Muscle of arm (tissue), 12 donors: ENCODE data around the gene SERPINA6. TPM values are rescaled to one million over a fixed set of nuclear protein-coding genes. Genes with fewer than 3 reads are reported as not detected.
"Not testable (repeated sequence)": the region's sequence is repeated elsewhere in the genome, so short reads cannot be mapped to it uniquely, and the experiment has no call there.

ENCODE experiments used
- DNase-seq: peaks from one replicate; pipeline ENCODE4 v3.0.0-alpha.2; 2013
- polyA plus RNA-seq, 12 donors: library from polyadenylated mRNA; unstranded; fragments of 120-200 nt; gene quantifications; one replicate each; pipeline ENCODE4 v1.2.1, GENCODE V29; 2013; ENCODE audit not compliant: insufficient read length in 12 of 12

Gene SERPINA6
- polyA plus RNA-seq, 12 donors: 0.21 to 0.86 TPM; not detected in 10

GRCh38 chr14:94328196-94328595 lies 5.1 kb upstream of the SERPINA6 start:
- no peak for DNase-seq

- DNase-seq: no peak
Observed at GRCh38 chr14:94321421-94322271, 1.5 kb downstream of the SERPINA6 start.

DNA sequence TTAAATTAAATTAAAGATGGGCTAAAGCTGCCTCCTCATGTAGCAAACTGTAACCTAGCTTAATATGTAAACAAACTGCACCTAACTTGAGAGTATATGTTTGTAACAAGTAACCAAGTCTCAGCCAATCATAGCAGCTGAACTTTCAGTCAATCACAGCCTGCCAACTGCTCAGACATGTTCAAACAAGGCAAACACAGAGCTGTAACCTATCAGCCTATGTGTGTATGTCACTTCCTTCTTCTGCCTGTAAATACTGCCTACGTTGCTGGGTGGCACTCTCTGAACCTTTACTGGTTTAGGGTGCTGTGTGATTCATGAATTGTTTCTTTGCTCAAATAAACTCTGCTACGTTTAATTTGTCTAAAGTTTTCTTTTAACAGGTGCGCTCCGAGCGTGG lies 2.9 kb downstream of the SERPINA6 start:
- no peak for DNase-seq

DNA sequence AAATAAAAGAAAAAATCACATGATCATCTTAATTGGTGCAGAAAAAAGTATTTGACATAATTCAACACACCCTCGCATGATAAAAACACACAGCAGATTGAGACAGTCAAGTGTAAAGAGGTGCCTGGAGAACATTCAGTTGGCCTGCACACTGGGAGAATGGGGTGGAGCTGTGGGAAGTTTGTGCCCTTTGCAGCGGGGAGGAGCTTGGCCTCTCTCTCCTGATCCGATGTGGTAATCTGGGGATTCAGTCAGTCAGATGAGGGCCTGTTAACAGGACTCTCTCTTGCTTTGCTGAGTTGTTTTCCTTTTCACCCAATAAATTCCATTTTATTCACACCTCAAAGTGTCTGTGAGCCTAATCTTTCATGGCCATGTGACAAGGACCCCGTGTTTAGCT lies 5.9 kb downstream of the SERPINA6 start:
- DNase-seq: no peak

GRCh38 chr14:94316692-94317091 lies 6.4 kb downstream of the SERPINA6 start:
- DNase-seq: no peak

DNA sequence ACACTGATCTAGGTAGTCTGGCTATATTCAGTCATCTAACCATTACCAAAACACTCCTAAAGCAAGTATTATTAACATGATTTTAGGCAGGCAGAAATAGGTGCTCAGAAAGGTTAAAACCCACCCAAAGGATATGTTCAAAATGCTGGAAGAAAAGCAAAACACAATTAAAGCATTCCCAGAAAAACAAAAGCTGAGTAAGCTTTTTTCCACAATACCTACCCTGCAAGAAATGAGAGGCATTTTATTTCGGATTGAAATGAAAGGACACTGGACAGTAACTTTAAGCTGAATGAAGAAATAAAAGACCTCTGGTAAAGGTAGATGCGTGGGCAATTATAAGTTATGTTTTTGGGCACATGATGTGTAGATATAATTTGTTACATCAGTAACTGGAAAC lies 8.2 kb downstream of the SERPINA6 start:
- no peak for DNase-seq

DNA sequence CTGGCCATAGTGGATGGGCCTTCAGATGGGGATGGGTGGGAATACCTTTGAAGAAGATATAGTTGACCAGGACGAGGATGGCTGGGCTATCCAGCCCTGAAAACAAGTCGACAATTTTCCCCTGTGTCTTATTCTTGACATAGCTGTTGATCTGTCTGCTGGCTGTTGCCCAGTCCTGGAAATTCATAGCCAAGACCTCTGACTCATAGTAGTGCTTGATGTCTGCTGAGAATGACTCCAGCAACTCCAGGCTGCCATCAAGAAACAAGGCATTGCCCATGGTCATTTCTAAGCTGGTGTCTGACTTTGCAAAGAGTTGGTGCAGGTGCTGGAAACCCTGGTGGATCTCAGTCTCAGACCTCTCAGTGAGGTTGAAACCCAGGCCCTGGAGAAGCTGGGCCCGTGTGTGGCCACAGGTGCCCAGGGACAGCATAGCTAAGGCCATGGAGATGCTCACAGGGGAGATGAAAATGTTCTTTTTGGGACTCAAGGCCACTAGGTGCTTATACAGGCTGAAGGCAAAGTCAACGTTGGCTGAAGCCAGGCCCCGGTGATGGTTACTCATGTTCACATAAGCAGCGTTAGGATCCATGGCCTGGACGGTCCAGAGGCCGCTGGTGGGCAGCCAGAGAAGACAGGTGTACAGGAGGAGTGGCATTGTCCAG lies 9.0 kb downstream of the SERPINA6 start:
- DNase-seq: no peak

DNA sequence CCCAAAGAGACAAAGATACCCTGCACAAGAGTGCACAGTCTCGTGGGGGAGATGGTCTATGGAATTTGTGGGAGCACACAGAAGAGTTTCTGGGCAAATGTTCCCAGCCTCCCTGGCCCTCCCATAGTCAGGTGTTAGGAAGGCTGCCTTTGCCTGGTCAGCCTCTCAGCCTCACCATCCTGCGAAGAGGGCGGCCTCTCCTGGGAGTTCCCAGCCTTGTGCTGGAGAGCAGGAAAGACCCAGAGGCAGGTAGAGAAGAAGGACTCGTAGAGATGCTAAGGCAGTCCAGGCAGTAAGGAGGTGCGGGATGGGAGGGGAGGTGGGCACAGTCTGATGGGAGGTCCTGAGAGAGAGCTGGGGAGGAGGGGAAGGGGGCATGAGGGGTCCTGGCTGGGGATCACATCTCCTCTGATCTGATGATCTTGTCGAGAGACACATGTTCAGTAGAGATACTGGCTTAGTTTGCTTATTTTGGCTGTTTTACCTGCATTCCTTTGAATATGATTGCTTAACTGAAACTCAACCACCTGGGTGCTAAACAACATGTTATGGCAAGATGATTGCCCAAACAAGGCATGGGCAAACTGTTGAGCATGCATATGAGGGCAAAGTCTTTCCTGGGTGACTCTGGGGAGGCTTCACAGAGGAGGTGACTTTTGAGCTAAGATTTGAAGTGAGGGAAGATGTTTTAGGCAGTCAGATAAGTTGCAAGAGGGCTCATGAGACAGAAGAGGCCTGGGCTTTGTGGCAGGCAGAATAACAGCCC lies 10.5 kb downstream of the SERPINA6 start:
- no peak for DNase-seq

GRCh38 chr14:94310248-94310647 lies 12.9 kb downstream of the SERPINA6 start:
- DNase-seq: no peak

- DNase-seq: no peak
Observed at GRCh38 chr14:94309721-94310120, 13.4 kb downstream of the SERPINA6 start.

DNA sequence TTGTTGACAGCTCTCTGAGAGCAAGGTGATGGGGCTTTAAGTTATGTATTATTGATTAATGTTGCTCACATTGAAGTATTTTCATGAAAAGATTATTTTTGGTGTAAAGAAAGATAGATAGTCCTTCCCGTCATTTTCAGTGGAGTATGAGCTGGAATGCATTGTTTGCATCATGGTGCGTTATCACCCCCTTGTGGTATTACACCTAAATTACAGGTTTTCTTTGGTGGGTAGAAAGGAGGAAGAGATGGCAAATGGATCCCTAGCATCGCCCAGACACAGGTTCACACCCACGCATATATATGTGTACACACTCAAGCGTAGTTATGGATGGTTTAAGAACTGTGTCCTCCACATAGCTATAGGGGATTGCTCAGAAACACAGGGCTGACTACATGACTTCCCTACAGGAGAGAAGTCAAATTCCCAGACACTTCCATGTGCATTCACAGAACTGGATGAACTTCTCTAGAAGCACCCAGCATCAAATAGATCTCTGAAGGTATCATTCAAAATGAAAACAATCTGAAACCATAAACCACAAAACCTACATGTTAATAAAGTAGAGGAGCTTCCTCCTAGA lies 15.6 kb downstream of the SERPINA6 start:
- DNase-seq: no peak

GRCh38 chr14:94306047-94306978 lies 16.8 kb downstream of the SERPINA6 start:
- no peak for DNase-seq

- DNase-seq: no peak
Observed at GRCh38 chr14:94305620-94306019, 17.5 kb downstream of the SERPINA6 start.

- no peak for DNase-seq
Observed at GRCh38 chr14:94304243-94304642, 18.9 kb downstream of the SERPINA6 start.

- no peak for DNase-seq
Observed at GRCh38 chr14:94303111-94303510, 20.0 kb downstream of the SERPINA6 start.

GRCh38 chr14:94298130-94298529 lies 25.0 kb downstream of the SERPINA6 start:
- no peak for DNase-seq

DNA sequence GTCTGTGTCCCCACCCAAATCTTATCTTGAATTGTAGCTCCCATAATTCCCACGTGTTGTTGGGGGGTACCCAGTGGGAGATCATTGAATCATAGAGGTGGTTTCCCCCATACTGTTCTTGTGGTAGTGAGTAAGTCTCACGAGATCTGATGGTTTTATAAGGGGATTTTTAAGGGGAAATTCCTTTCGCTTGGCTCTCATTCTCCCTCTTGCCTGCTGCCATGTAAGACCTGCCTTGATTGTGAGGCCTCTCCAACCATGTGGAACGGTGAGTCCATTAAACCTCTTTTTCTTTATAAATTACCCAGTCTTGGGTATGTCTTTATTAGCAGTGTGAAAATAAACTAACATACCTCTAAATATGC lies 27.0 kb downstream of the SERPINA6 start:
- DNase-seq: not testable (repeated sequence)

DNA sequence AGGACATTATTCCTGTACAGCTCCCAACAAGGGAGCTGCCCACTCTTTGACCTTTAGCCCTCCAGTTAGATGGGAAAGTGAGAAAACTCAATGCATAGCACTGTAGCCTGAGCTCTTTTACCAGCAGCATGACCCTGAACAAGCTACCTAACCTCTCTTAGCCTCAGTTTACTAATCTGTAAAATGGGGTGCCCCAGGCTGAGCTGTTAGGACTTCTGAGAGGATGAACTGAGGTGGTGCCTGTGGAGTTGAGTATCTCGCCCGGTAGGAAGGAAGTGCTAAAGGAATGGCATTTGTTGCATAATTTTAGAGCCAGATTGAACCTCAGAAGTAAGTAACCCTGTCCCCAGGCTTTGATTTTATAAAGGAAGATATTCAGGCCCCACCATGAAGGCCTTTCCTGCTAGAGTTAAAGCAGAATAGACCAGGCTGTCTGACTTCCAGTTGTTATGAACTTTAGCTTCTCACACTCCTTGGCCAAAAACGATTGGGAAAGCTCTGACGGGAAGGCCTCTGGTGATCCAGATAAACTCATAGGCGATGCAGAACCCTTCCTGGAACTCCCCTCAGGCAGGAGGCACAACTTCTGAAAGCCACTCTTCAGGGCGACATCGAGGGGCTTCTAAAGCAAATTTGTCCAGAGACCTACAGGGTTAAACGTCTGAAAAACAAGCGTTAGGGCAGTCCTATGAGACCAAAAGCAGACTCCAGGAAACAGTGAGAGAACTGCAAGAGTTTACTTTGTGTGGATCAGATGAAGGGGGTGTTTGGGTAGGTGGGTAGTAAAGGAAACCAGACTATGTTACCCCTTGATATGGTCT lies 27.6 kb downstream of the SERPINA6 start:
- no peak for DNase-seq

GRCh38 chr14:94293578-94293924 lies 29.6 kb downstream of the SERPINA6 start:
- DNase-seq: no peak

DNA sequence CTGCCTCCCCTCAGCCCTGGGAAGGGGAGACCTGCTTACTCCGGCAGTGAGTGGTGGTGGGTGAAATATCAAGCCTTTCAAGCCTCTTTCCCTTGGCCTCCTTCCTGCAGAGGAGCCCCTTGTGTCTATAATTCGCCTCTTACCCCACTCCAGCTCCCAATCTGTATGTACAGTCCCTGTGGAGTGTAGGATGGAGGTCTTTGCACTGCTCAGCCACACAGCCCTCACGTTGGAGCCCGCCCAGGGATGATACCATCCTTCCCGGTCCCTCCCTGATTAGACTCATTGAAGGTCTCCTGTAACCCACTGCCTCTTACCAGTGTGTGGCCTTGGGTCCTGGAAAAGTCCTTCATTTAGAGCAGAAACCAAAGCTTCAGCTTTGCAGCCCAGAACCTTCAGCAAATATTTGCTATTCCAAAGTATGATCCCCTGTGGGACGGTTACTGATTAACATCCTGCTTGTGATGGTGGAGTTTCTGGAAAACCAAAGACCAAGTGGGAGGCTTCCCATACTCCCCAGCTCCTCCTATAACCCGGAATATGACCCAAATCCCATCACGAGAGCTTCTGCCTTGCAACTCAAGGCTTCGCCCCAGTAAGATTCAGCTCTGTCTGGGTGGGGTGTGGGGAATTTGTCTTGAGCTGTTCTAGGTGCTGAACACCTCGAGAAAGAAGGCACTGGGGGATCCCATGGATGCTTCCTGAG lies 30.1 kb downstream of the SERPINA6 start, which contains the start of gene SERPINA10:
TSS of gene SERPINA10 (minus strand) at position 397 of the 706 bp plus-strand sequence. CDS start 2,675 bp downstream, outside the sequence.
- no peak for DNase-seq
